ENCODE results near the gene AFF1. TPM values are rescaled to one million over a fixed set of nuclear protein-coding genes. Genes with fewer than 3 reads are reported as not detected.

The AFF1 gene
- total RNA-seq, 4 donors from 2014 or later, result 90.1 to 132 (median 101) TPM

GRCh38 chr4:87129681-87130080 is 194.9 kb downstream of the AFF1 start:
- no peak for TF ChIP-seq CTCF (IDR thresholded peaks at IDR 0.05; ENCODE audit: low read depth)

- TF ChIP-seq CTCF (IDR thresholded peaks at IDR 0.05; ENCODE audit: low read depth), result no peak
These were observed 196.3 kb downstream of the AFF1 start for GRCh38 chr4:87130985-87131703.

- no peak for TF ChIP-seq CTCF (IDR thresholded peaks at IDR 0.05; ENCODE audit: low read depth)
These were observed 197.2 kb downstream of the AFF1 start for GRCh38 chr4:87132035-87132434.

- no peak for TF ChIP-seq CTCF (IDR thresholded peaks at IDR 0.05; ENCODE audit: low read depth)
These were observed 198.4 kb downstream of the AFF1 start for GRCh38 chr4:87133183-87133582.

- no peak for TF ChIP-seq CTCF (IDR thresholded peaks at IDR 0.05; ENCODE audit: low read depth)
These were observed 199.3 kb downstream of the AFF1 start for GRCh38 chr4:87134122-87134521.

- TF ChIP-seq CTCF (IDR thresholded peaks at IDR 0.05; ENCODE audit: low read depth), result no peak
These were observed 206.6 kb downstream of the AFF1 start for GRCh38 chr4:87141428-87141827.

- no peak for TF ChIP-seq CTCF (IDR thresholded peaks at IDR 0.05; ENCODE audit: low read depth)
These were observed 209.5 kb downstream of the AFF1 start for GRCh38 chr4:87144356-87144755.
